Thyroid gland (tissue), 4 donors: ENCODE results near the gene RHBDL1. TPM values are rescaled to one million over a fixed set of nuclear protein-coding genes. Genes with fewer than 3 reads are reported as not detected.

ENCODE experiments used
- DNase-seq, 2 donors: peaks; one replicate each; pipeline ENCODE4 v3.0.0-alpha.2; 2019
- H3K27ac ChIP-seq, 3 donors: fragments of 200-600 bp; sonication (generic); 1 replicate in 2 of 3; 2 replicates in 1 of 3; pipeline ENCODE4 v1.5.1; 2016 to 2019; ENCODE audit warnings: mild to moderate bottlenecking in 1 of 3, moderate library complexity in 1 of 3
- H3K27me3 ChIP-seq: fragments of 200-600 bp; sonication (generic); one replicate; pipeline ENCODE4 v1.5.1; 2019
- H3K36me3 ChIP-seq, 2 donors: fragments of 200-600 bp; sonication (generic); one replicate each; pipeline ENCODE4 v1.5.1; 2016 to 2019
- H3K4me1 ChIP-seq, 2 donors: fragments of 200-600 bp; sonication (generic); one replicate each; pipeline ENCODE4 v1.5.1; 2017 to 2019
- H3K4me3 ChIP-seq, 3 donors: fragments of 200-600 bp; sonication (generic); replicated peaks in 1 of 3; 1 replicate in 2 of 3; 2 replicates in 1 of 3; pipeline ENCODE4 v1.5.1; 2016; ENCODE audit warnings: mild to moderate bottlenecking in 1 of 3
- H3K9me3 ChIP-seq: fragments of 200-600 bp; sonication (generic); one replicate; pipeline ENCODE4 v1.5.1; 2017
- CTCF ChIP-seq, 6 experiments: fragments of 200-600 bp in 3 of 6; fragments of 450-650 bp in 3 of 6; sonication (generic) in 3 of 6; IDR thresholded peaks; one replicate each; pipeline ENCODE4 v1.5.1; 2016 to 2019; ENCODE audit warnings: antibody characterized with exemption in 6 of 6, mild to moderate bottlenecking in 2 of 6, inconsistent platforms in 1 of 6, moderate library complexity in 1 of 6
- POLR2A ChIP-seq, 2 donors: fragments of 450-650 bp; IDR thresholded peaks; one replicate each; pipeline ENCODE4 v1.6.1; 2017; ENCODE audit warnings: antibody characterized with exemption in 2 of 2, mild to moderate bottlenecking in 2 of 2, moderate library complexity in 1 of 2
- WGBS, 2 donors: methylation state at CpG; one replicate each; pipeline ENCODE4 v1.1.5; 2017; 5-methylcytosine and 5-hydroxymethylcytosine counted together
- intact Hi-C: fragments of 100-400 bp; cut with DNase I; formaldehyde crosslinking; loops from one replicate; pipeline ENCODE4 v1.15.1; 2023
- total RNA-seq, 4 donors: library from RNA; depleted of rRNA; stranded (reverse); fragments of >200 nt; gene quantifications; one replicate each; pipeline ENCODE4 v1.2.3, GENCODE V29; 2016

The RHBDL1 gene
- total RNA-seq, 4 donors from 2014 or later, result 0.27 to 0.63 (median 0.56) TPM; not detected in 1

- H3K9me3 ChIP-seq, result no peaks in the 10 kb centered on the region
- TF ChIP-seq CTCF (IDR thresholded peaks at IDR 0.05) (no peak), POLR2A (IDR thresholded peaks at IDR 0.05) (no peak)
- DNase-seq, result no peak
- intact Hi-C loops, result no loop called here
- peaks cover 5 to 12% of the 10 kb centered on the region in 2 donors for H3K4me1 ChIP-seq
- WGBS, 2 donors, result 90 to 95% methylated on average over 20 to 29 of the region's 35 CpGs
- H3K4me3 ChIP-seq, result no peak overlapping the region
- H3K27me3 ChIP-seq, result no peaks in the 10 kb centered on the region
- no peak overlapping the region for H3K27ac ChIP-seq
- H3K36me3 ChIP-seq, result no peaks in the 10 kb centered on the region
Observed at GRCh38 chr16:658679-659571, 16.5 kb upstream of the RHBDL1 start.

- H3K27ac ChIP-seq, result no peak overlapping the region
- intact Hi-C loops, result no loop called here
- no peaks in the 10 kb centered on the region for H3K36me3 ChIP-seq
- H3K9me3 ChIP-seq, result no peaks in the 10 kb centered on the region
- H3K4me3 ChIP-seq, result no peak overlapping the region
- TF ChIP-seq POLR2A (IDR thresholded peaks at IDR 0.05) (no peak), CTCF (IDR thresholded peaks at IDR 0.05) (no peak)
- no peak for DNase-seq
- whole genome bisulfite sequencing, 2 donors, result 91 to 100% methylated on average over 1 to 8 of the region's 20 CpGs
- no peaks in the 10 kb centered on the region for H3K27me3 ChIP-seq
- peaks cover 5 to 12% of the 10 kb centered on the region in 2 donors for H3K4me1 ChIP-seq
Observed at GRCh38 chr16:659618-660017, 15.9 kb upstream of the RHBDL1 start.

- intact Hi-C loops, result no loop called here
- H3K36me3 ChIP-seq, result no peaks in the 10 kb centered on the region
- no peak for TF ChIP-seq CTCF (IDR thresholded peaks at IDR 0.05)
- TF ChIP-seq POLR2A (IDR thresholded peaks at IDR 0.05), result no peak
- no peaks in the 10 kb centered on the region for H3K9me3 ChIP-seq
- peaks cover 5 to 12% of the 10 kb centered on the region in 2 donors for H3K4me1 ChIP-seq
- peak overlapping the region in 1 of 3 donors; percentile 63 for H3K27ac ChIP-seq
- H3K27me3 ChIP-seq, result no peaks in the 10 kb centered on the region
- 48 to 71% methylated on average over 2 to 5 of the region's 6 CpGs for WGBS, 2 donors
- no peak for DNase-seq
- no peak overlapping the region for H3K4me3 ChIP-seq
Observed at GRCh38 chr16:660132-660458, 15.4 kb upstream of the RHBDL1 start.

DNA sequence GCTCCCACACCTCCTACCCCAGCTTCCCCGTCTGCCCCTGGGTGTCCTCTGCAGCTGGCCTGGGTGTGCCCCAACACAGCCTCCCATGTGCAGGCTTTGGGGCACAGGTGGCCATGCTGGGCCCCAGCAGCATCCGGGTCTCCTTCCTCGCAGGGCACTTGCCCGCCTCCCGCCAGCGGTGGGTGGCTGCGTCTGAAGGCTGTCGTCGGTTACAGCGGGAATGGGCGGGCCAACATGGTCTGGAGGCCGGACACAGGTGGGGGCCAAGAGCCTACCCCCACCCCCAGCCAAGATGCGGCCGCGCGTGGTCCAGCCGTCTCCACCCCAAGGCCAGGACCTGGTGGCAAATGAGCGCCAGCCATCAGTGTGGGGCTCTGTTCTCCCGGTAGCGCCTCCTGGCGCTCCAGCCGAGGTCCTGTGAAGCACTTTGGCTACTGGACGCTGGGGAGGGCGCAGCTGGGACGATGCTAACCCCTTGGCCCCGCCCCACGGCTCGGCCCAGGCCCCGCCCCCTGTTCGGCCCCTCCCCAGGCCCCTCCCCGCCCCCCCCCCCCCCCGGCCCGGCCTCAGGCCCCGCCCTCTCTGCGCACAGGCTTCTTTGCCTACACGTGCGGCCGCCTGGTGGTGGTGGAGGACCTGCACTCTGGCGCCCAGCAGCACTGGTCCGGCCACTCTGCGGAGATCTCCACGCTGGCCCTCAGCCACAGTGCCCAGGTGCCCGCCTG lies 14.8 kb upstream of the RHBDL1 start:
- no peaks in the 10 kb centered on the region for H3K36me3 ChIP-seq
- 41 to 54% methylated on average over 12 to 24 of the region's 43 CpGs for whole genome bisulfite sequencing, 2 donors
- intact Hi-C loops, result no loop called here
- H3K27me3 ChIP-seq, result no peaks in the 10 kb centered on the region
- peak; percentile 93 to 97 for DNase-seq
- H3K4me1 ChIP-seq, result peaks cover 5 to 12% of the 10 kb centered on the region in 2 donors
- peak in 1 of 2 donors; percentile 33 for TF ChIP-seq POLR2A (IDR thresholded peaks at IDR 0.05)
- peak; percentile 23 to 61 (median 42) for TF ChIP-seq CTCF (IDR thresholded peaks at IDR 0.05)
- H3K4me3 ChIP-seq, result no peak overlapping the region
- no peaks in the 10 kb centered on the region for H3K9me3 ChIP-seq
- H3K27ac ChIP-seq, result peak overlapping the region in 1 of 3 donors; percentile 63
